GM21447 (cell line): Measurements from ENCODE around the gene FAM110D.

Source experiments
- ATAC-seq: cut with Tn5 transposase; IDR thresholded peaks from one replicate; pipeline ENCODE4 v1.9.1; 2021; ENCODE audit not compliant: unreplicated experiment

The FAM110D gene

DNA sequence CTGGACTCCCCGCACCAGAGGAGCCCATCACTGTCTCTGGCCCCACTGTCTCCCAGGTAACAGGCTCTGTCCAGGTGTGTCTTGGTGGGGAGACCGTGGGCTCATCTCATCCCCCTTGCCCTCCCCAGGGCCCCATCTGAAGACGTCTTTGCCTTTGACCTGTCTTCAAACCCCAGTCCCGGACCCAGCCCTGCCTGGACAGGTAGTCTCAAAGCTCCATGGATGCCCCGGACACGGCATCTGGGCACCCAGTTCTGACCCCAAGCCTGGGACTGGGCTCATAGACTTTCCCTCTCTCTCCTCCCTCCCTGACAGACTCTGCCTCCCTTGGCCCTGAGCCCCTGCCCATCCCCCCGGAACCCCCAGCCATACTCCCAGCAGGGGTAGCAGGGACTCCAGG is 25.2 kb downstream of the FAM110D start:
- no peak for ATAC-seq

- ATAC-seq = no peak
These were observed 26.0 kb downstream of the FAM110D start for GRCh38 chr1:26184883-26185282.

DNA sequence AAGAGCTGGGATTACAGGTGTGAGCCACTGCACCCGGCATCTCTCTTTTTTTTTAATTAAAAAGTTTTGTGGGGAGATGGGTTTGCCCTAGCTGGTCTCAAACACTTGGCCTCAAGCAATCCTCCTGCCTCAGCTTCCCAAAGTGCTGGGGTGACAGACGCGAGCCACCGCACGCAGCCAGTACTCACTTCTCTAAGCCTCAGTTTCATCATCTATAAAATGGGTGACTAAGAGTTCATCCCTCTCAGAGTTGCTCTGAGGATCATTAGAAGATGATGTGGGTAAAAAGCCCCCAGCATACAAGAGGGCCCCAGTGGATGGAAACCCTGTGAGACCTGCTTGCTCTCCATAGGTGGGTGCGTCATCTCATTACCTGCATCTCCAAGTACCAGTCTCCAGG is 29.0 kb downstream of the FAM110D start:
- ATAC-seq = no peak

DNA sequence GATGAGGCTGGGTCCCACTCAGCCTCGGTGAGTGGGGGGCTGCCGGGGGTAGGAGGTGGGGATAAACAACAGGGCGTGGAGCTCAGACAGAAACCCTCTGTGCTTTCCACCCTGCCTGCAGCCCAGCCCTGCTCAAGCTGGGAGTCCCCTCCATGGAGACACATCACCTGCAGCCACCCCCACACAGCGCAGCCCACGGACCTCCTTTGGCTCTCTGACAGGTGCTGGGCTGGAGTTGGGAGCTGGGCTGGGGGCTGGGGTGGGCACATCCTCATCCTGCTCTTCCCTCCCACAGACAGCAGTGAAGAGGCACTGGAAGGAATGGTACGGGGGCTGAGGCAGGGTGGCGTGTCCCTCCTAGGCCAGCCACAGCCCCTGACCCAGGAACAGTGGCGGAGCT is 29.6 kb downstream of the FAM110D start:
- ATAC-seq = no peak

GRCh38 chr1:26189331-26189730 is 30.5 kb downstream of the FAM110D start:
- no peak for ATAC-seq

GRCh38 chr1:26189751-26190275 is 30.9 kb downstream of the FAM110D start:
- no peak for ATAC-seq

- no peak for ATAC-seq
These were observed 31.6 kb downstream of the FAM110D start, which contains the start of gene CATSPER4 for GRCh38 chr1:26190373-26190987. CATSPER4 (plus strand) TSS chr1:26190602; CDS start chr1:26190628, 26 bp downstream.

GRCh38 chr1:26191739-26192138 is 32.9 kb downstream of the FAM110D start:
- no peak for ATAC-seq

GRCh38 chr1:26195805-26196204 is 36.9 kb downstream of the FAM110D start:
- no peak for ATAC-seq

GRCh38 chr1:26197301-26197700 is 38.4 kb downstream of the FAM110D start:
- no peak for ATAC-seq

DNA sequence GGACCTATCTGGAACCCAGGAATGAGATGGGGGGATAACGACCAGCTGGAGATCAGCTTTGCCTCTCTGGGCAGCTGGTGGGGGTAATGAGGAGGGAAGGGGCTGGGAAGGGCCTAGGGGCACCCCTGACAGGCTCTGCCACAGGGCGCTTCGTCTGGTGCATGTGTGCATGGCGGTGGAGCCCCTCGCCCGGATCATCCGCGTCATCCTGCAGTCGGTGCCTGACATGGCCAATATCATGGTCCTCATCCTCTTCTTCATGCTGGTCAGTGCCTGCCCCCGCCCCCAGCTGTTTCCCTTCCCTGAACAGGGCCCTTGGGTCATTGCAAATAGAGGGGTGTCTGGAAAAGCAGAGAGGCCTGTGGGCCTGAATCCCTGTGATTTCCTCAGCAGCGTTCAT is 38.9 kb downstream of the FAM110D start:
- ATAC-seq = no peak

DNA sequence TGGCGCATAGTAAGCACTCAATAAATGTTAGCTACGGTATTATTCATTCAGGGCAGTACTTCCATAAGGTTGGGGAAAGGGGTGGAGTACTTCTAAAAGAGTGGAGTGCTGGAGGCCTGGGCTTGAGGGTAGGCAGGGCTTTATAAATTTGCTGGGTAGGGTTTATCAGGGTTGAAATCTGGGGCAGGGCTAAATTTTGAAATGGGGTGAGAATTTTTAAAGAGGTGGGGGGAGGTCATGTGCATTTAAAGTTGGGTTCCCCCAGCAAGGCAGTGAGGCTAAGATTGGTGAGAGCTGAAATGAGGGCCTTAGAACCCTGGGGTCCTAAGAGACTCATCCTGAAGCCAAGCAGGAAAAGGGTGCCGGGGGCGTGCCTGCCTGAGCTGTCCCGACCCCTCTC is 41.5 kb downstream of the FAM110D start:
- ATAC-seq = no peak

DNA sequence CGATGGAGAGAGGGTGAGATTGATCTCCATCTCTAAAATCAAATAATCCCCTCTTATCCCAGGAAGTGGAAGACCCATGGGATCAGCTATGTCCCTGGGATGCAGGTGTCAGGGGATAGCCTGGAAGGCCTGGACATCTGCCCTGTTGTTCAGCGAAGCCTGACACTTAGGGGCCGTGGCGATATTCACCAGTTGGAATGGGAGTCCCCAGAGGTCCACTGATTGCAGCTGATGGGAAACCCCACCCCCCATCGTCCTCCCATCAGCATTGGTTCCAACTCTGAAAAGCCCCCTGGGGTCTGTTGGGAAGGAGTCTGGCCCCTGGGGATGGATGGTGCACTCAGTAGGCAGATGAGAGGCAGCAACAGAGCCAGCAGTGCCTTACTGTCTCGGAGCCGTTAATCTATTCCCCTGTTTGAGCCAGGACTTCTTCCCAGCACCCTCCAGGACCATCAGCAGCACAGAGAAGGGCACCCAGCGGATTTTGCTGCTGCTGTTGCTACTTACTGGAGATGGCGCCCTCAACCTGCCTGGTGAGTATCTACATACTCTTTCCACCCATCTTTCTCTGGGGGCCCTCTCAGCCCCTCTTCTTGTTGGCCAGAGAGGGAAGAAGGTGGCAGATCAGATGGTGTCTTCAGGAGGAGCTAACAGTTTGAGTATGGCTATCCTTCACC is 44.9 kb downstream of the FAM110D start:
- no peak for ATAC-seq

DNA sequence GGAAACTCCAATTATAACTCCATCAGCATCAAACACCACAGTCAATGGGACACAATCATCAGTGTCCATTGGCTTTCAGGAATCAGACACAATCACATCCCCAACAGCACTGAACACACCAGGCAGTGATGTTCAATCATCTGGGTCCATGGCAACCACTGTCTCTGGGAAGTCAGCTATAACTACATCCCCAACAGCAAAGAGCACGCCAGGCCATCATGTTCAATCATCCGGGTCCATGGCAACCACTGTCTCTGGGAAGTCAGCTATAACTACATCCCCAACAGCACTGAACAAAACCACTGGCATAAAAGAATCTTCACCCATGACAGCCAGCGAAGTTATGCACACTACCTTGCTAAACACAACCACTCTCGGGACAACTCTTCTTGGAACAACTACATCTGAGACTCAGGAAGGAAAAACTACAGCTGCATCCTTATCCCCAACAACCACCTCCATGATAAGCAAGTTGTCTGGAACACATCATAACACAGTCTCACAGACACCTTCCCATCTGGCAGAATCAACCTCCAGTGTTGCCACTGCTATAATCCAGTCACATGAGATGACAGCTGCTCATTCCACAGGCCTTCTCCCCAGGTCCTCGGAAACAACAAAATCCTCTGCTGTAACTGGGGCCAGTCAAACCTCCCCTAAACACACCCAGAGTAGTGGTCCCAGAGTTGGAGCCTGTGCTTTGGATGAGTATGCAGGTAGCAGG is 51.4 kb downstream of the FAM110D start:
- no peak for ATAC-seq

DNA sequence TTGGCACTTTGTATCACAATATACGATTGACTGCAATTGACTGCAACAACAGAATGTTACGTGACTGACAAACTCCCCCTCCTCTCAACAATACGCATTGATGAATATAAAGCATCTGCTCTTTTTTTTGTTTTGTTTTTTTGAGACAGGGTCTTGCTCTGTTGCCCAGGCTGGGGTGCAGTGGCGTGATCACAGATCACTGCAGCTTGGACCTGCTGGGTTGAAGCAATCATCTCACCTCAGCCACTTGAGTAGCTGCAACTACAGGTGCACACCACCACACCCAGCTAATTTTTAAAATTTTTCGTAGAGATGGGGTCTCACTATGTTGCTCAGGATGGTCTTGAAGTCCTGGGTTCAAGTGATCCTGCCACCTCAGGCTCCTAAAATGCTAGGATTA is 53.8 kb downstream of the FAM110D start:
- ATAC-seq = no peak

GRCh38 chr1:26213335-26213905 is 54.5 kb downstream of the FAM110D start:
- ATAC-seq = no peak
